Heart left ventricle (tissue), 16 donors: ENCODE measurements around the gene TTC12. TPM values are rescaled to one million over a fixed set of nuclear protein-coding genes. Genes with fewer than 3 reads are reported as not detected.

Experiments
- ATAC-seq, 4 donors: fragments of 200-7000 bp; cut with Tn5 transposase; one replicate each; pipeline ENCODE4 v1.9.1; 2020 to 2022; ENCODE audit warnings: moderate library complexity in 4 of 4, mild to moderate bottlenecking in 3 of 4, moderate number of reproducible peaks in 1 of 4
- DNase-seq, 5 donors: peaks; one replicate each; pipeline ENCODE4 v3.0.0-alpha.2; 2020
- H3K27ac ChIP-seq, 12 donors: fragments of 200-600 bp; sonication (generic) in 4 of 12; one replicate each; pipeline versions ENCODE4 v1.5.0 to v1.8.0; 2016 to 2022; ENCODE audit warnings: mild to moderate bottlenecking in 2 of 12
- H3K27me3 ChIP-seq, 9 donors: fragments of 200-600 bp; sonication (generic) in 2 of 9; one replicate each; pipeline versions ENCODE4 v1.5.1 to v1.8.0; 2016 to 2022; ENCODE audit warnings: mild to moderate bottlenecking in 3 of 9
- H3K36me3 ChIP-seq, 9 donors: fragments of 200-600 bp; sonication (generic) in 2 of 9; one replicate each; pipeline versions ENCODE4 v1.5.0 to v1.8.0; 2018 to 2022; ENCODE audit warnings: mild to moderate bottlenecking in 2 of 9
- H3K4me1 ChIP-seq, 12 donors: fragments of 200-600 bp; sonication (generic) in 4 of 12; one replicate each; pipeline versions ENCODE4 v1.5.0 to v1.8.0; 2016 to 2022; ENCODE audit warnings: mild to moderate bottlenecking in 3 of 12
- H3K4me3 ChIP-seq, 12 donors: fragments of 200-600 bp; sonication (generic) in 4 of 12; one replicate each; pipeline versions ENCODE4 v1.5.0 to v1.8.0; 2017 to 2022; ENCODE audit warnings: mild to moderate bottlenecking in 9 of 12, moderate library complexity in 4 of 12
- H3K9me3 ChIP-seq, 12 donors: fragments of 200-600 bp; sonication (generic) in 4 of 12; one replicate each; pipeline versions ENCODE4 v1.5.0 to v1.8.0; 2016 to 2022; ENCODE audit warnings: mild to moderate bottlenecking in 1 of 12
- CTCF ChIP-seq, 12 donors: fragments of 200-600 bp; sonication (generic) in 4 of 12; IDR thresholded peaks; one replicate each; pipeline versions ENCODE4 v1.5.0 to v1.8.0; 2018 to 2022; ENCODE audit warnings: antibody characterized with exemption in 12 of 12, mild to moderate bottlenecking in 5 of 12
- POLR2A ChIP-seq, 2 donors: fragments of 450-650 bp; IDR thresholded peaks; one replicate each; pipeline ENCODE4 v1.6.1; 2017; ENCODE audit warnings: antibody characterized with exemption in 2 of 2, mild to moderate bottlenecking in 2 of 2, moderate library complexity in 2 of 2
- WGBS, 4 donors: extraction: QIAGEN DNeasy Blood & Tissue Kit in 2 of 4; methylation state at CpG; one replicate each; pipeline versions ENCODE4 v1.1.5 to v1.1.7; 2013 to 2018; 5-methylcytosine and 5-hydroxymethylcytosine counted together
- intact Hi-C, 10 donors: fragments of 100-400 bp; cut with DNase I; formaldehyde crosslinking; loops; one replicate each; pipeline versions ENCODE4 v1.11.1 to v1.14.2; 2022
- polyA plus RNA-seq, 2 donors: library from polyadenylated mRNA; stranded (reverse); fragments of 200-250 nt; gene quantifications; one replicate each; pipeline ENCODE4 v1.2.3, GENCODE V29; 2013
- total RNA-seq, 9 donors: library from RNA; depleted of rRNA in 2 of 9; stranded (reverse); fragments of >200 nt in 2 of 9; fragmentation: NEBNext Ultra II Directional in 3 of 9; extraction: Animal tissue kit (Norgen Biotek cat#: 25700) in 3 of 9; gene quantifications; one replicate each; pipeline versions ENCODE4 v1.1.0 to v1.2.4, GENCODE V29; 2016 to 2023
- donor health status: ischemic (EF 13 %, LVEDD 7.1; RV severe dilation, severe dysfunction).
- donor health status: healthy with polysubstance abuse.
- donor health status: DM: no; HTN: yes; CAD: no.
- donor health status: DM: no; HTN: no; CAD: no.
- donor health status: ischemic (EF 25% LVEDD 6.9; RV normal size, moderate dysfunction).
- donor health status: ischemic (EF 25% LVEDD 5.7; RV mildly dilated, moderate dysfunction).
- donor health status: healthy.
- donor health status: DM: yes; HTN: yes; CAD: no.
- donor health status: ischemic (EF 35%, LVEDD 5.7; RV mildly dilated, moderate dysfunction).
- donor health status: nonischemic (EF 11% LVEDD 7.7; RV severe dilation, severe dysfunction).
- donor health status: DM: yes; HTN: yes; CAD: no.
- donor health status: PGD.
- donor health status: ischemic (EF 29% LVEDD 5.4; RV normal size, mild dysfunction).
- donor health status: nonischemic (EF 23%, LVEDD 6.1; RV moderate dilation, normal function).

TTC12 gene
- total and polyA plus RNA-seq, 11 donors: 2.7 to 11.9 (median 6.9) TPM

GRCh38 chr11:113405724-113406478, 91.5 kb downstream of the TTC12 start:
- Histone ChIP-seq H3K4me3 (no peak overlapping the region), H3K27me3 (no peaks in the 10 kb centered on the region), H3K36me3 (no peaks in the 10 kb centered on the region), H3K27ac (no peak overlapping the region), H3K9me3 (no peaks in the 10 kb centered on the region), H3K4me1 (no peaks in the 10 kb centered on the region)
- intact Hi-C loops: no loop called here
- 72 to 75% (median 74%) methylated on average over 7 of the region's 7 CpGs for WGBS, 4 donors
- ATAC-seq: no peak
- no peak for TF ChIP-seq POLR2A (IDR thresholded peaks at IDR 0.05)
- TF ChIP-seq CTCF (IDR thresholded peaks at IDR 0.05): no peak
- no peak for DNase-seq

- H3K4me1 ChIP-seq: no peaks in the 10 kb centered on the region
- DNase-seq: no peak
- no peak overlapping the region for H3K27ac ChIP-seq
- no peak overlapping the region for H3K4me3 ChIP-seq
- 79 to 92% (median 82%) methylated on average over 3 of the region's 3 CpGs for WGBS, 4 donors
- no peaks in the 10 kb centered on the region for H3K9me3 ChIP-seq
- intact Hi-C loops: no loop called here
- TF ChIP-seq CTCF (IDR thresholded peaks at IDR 0.05) (no peak), POLR2A (IDR thresholded peaks at IDR 0.05) (no peak)
- no peak for ATAC-seq
- no peaks in the 10 kb centered on the region for H3K36me3 ChIP-seq
- H3K27me3 ChIP-seq: no peaks in the 10 kb centered on the region
These were observed 92.8 kb downstream of the TTC12 start for GRCh38 chr11:113407163-113407562.

GRCh38 chr11:113408206-113408605, 93.8 kb downstream of the TTC12 start:
- Histone ChIP-seq H3K9me3 (no peaks in the 10 kb centered on the region), H3K4me3 (no peak overlapping the region), H3K4me1 (no peaks in the 10 kb centered on the region), H3K27me3 (no peaks in the 10 kb centered on the region), H3K36me3 (no peaks in the 10 kb centered on the region), H3K27ac (no peak overlapping the region)
- TF ChIP-seq CTCF (IDR thresholded peaks at IDR 0.05) (no peak), POLR2A (IDR thresholded peaks at IDR 0.05) (no peak)
- WGBS, 4 donors: 53 to 70% (median 59%) methylated on average over 9 of the region's 9 CpGs
- no peak for ATAC-seq
- no peak for DNase-seq
- intact Hi-C loops: no loop called here

GRCh38 chr11:113408887-113409286, 94.5 kb downstream of the TTC12 start:
- WGBS, 4 donors: 80 to 92% (median 87%) methylated on average over 9 of the region's 9 CpGs
- Histone ChIP-seq H3K27ac (no peak overlapping the region), H3K4me1 (no peaks in the 10 kb centered on the region), H3K9me3 (no peaks in the 10 kb centered on the region), H3K36me3 (no peaks in the 10 kb centered on the region), H3K4me3 (no peak overlapping the region), H3K27me3 (no peaks in the 10 kb centered on the region)
- ATAC-seq: no peak
- TF ChIP-seq POLR2A (IDR thresholded peaks at IDR 0.05) (no peak), CTCF (IDR thresholded peaks at IDR 0.05) (no peak)
- DNase-seq: no peak
- intact Hi-C loops: no loop called here
